Non-pigmented ciliary epithelial cell (primary cell): ENCODE data around the gene MUC5B.

ENCODE experiments used
- DNase-seq: peaks from one replicate; pipeline ENCODE4 v3.0.0-alpha.2; 2010; ENCODE audit warnings: low read depth

The MUC5B gene

GRCh38 chr11:1192741-1193325 is 30.0 kb upstream of the MUC5B start:
- no peak for DNase-seq

GRCh38 chr11:1193326-1194230 is 29.3 kb upstream of the MUC5B start:
- DNase-seq, result no peak

DNA sequence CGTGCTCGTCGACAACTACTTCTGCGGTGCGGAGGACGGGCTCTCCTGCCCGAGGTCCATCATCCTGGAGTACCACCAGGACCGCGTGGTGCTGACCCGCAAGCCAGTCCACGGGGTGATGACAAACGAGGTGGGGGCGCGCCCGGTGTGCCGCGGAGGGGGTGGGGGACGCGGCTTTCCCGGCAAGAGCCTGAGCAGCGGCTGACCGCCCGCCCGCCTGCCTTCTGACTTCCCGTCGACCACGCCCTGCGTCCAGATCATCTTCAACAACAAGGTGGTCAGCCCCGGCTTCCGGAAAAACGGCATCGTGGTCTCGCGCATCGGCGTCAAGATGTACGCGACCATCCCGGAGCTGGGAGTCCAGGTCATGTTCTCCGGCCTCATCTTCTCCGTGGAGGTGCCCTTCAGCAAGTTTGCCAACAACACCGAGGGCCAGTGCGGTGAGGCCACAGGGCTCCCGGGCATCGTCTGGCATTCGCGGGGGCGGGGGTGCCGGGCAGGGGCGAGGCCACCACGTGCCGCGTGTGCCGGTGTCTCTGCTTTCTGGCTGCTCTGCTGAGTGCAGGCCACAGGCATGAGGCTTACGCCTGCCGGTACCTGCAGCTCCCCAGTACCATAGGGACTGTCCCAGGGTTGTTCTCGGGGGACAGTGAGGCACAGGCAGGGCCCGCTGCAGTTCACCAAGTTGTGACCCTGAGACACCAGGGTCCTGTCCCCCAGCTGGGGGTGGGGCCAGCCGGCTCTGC is 28.5 kb upstream of the MUC5B start:
- DNase-seq, result no peak

DNA sequence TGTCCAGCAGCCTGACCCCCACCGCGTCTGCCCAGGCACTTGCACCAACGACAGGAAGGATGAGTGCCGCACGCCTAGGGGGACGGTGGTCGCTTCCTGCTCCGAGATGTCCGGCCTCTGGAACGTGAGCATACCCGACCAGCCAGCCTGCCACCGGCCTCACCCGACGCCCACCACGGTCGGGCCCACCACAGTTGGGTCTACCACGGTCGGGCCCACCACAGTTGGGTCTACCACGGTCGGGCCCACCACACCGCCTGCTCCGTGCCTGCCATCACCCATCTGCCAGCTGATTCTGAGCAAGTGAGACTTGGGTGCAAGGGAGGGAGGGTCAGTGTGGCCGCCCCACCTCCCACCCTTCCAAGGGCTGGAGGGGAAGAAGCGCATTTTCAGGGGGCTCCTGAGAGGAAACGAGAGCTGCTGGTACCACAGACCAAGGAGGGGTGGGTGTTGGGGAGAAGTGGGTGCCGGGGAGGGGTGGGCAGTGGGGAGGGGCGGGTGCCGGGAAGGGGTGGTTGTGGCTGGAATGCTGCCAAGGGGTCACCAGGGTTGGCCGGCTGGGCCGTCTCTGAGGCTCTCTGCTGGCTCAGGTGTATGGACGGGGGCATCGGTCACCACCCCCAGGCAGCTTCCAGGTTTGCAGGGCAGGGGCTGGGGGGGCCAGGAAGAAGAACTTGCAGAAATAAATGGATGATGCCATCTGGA is 27.7 kb upstream of the MUC5B start:
- DNase-seq, result no peak

- no peak for DNase-seq
These were observed 27.0 kb upstream of the MUC5B start for GRCh38 chr11:1195682-1196515.

DNA sequence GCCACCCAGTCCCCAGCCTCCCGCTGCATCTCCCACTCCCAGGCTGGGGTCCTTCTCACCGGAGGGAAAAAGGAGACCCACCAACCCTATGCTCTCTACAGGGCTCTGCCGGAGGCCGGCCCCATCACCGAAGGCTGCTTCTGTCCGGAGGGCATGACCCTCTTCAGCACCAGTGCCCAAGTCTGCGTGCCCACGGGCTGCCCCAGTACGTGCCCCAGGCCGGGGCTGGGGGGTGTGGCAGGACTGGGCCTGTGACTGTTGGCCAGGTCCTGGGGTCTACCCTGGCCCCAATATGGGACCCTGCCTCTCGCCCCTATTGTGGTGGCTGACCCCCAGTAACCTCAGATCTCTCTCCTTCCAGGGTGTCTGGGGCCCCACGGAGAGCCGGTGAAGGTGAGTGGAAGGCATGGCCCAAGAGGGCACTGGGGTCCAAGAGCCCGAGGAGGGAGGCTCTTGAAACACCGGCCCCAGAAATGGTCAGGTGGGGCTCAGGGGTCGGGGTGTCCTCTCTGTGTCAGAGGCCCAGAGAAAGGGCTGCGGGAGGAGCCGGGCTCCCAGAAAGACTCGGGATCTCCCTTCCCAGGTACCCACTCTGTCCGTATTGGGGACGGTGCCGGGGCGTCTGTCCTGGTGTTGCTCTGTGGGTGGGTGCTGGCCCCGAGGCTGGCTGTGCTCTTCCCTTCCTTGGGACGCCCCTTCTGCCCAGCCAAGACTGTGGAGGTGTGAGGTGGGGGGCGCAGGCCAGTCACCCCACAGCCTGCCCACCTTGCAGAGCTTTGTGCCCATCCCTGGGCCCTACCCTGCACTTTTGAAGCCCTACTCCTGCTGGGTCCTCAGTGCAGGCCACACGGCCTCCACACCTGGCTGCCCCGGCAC is 26.1 kb upstream of the MUC5B start:
- DNase-seq, result no peak

GRCh38 chr11:1197431-1197885 is 25.4 kb upstream of the MUC5B start:
- DNase-seq, result no peak

DNA sequence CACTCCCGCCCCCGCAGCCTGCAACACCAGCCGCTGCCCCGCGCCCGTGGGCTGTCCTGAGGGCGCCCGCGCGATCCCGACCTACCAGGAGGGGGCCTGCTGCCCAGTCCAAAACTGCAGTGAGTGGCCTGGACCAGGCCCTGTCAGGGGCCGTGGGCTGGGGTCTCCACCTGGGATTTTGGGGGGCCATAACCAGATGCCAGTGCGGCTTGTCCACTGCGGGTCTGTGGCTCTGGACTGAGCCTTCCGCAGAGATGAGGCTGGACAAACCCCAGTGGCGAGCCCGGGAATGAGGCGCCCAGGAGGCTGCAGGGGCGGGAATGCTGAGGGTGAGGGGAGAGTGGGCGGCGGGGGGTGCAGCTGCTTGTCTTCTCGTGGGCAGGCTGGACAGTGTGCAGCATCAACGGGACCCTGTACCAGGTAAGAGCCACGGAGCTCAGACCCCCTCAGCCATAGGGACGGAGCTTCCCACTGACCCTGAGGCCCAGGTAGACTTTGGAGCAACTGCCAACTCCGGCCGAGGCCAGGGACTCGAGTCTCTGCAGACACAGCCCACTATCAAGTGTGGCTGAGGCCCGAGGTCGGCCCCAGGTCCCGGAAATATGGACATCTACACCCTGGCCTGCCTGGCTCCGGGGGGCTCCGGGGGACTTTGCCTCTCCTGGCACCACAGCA is 24.8 kb upstream of the MUC5B start:
- no peak for DNase-seq

- no peak for DNase-seq
These were observed 24.2 kb upstream of the MUC5B start for GRCh38 chr11:1198561-1199240.

- DNase-seq, result no peak
These were observed 23.6 kb upstream of the MUC5B start for GRCh38 chr11:1199241-1199750.

- no peak for DNase-seq
These were observed 22.9 kb upstream of the MUC5B start for GRCh38 chr11:1199751-1200610.

GRCh38 chr11:1200611-1201191 is 22.2 kb upstream of the MUC5B start:
- DNase-seq, result no peak

DNA sequence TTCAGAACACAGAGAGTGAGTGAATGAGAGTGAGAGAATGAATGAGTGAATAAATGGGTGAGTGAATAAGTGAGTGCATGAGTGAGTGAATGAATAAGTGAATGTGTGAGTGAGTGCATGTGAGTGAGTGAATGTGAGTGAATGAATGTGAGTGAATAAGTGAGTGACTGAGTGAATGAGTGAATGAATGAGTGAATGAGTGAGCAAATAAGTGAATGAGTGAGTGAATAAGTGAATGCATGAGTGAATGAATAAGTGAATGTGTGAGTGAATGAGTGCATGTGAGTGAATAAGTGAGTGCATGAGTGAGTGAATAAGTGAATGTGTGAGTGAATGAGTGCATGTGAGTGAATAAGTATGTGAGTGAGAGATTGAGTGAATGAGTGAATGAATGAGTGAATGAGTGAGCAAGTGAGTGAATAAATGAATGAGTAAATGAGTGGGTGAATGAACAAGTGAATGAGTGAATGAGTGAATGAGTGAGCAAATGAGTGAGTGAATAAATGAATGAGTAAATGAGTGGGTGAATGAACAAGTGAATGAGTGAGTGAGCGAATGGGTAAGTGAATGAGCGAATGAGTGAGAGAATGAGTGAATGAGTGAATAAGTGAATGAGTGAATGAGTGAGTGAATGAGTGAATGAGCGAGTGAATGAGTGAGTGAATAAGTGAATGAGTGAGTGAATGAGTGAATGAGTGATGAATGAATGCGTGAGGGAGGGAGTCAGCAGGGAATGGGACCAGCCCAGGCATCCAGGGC is 21.3 kb upstream of the MUC5B start:
- DNase-seq, result no peak

DNA sequence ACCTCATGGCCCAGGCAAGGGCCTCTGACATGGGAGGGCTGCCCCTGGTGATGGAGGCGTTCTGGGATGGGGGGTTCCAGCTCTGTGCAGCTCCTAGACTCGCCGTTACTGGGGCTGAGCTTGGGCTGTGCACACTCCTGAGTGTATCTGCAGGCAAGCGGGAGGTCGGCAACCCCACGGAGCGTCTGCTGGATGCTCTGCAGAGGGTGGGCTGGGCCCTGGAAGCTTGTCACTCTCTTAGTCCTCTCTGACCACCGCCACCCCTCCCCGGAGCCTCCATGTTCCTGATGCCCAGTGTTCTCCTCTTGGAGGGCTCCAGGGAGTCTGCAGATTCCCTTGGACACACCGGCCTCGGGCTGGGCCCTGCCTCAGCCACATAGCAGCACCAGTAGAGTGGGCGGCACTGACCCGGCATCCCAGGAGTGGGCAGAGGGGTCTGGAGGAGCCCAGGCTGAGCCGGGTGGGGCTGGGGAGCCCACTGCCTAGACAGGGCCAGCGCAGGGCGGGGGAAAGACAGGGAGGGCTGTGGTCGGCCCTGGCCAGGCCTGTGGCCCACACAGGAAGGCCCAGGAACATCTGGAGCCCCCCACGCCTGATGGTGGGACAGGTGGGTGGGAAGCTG is 20.6 kb upstream of the MUC5B start:
- no peak for DNase-seq

DNA sequence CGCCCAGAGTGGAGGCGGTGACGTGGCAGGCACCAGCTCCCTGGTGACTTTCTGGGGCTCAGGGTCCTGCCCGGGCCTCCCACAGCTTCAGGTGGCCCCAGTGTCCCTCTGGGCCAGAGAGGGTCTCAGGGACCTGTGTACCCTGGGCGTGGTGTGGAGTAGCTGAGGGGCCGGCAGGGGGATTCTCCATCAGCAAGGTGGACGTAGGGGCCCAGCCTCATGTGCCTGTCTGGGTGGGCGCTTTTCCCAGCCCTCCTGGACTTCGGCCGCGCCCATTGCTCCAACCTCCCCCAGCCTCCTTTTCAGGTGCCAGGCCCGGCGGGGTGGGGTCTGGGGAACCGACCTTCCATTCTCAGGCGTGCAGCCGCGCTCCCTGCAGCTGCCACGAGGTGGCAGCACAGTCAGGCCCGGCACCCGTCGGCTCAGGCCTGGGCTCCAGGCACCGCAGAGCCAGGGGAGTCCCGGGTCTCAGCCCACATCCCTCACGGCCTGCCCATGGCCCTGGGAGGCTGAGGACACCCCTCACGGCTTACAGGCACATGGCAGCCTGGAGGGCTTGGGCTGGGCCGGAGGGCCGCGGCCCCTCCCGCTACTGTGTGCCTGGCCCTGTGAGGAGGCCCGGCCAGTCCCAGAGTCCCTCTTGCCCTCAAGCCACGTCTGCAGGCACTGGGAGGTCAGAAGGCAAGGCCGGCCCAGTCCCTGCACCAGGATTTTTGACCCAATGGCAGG is 19.9 kb upstream of the MUC5B start:
- DNase-seq, result no peak
